ENCODE data around the gene H6PD.

H6PD gene

DNA sequence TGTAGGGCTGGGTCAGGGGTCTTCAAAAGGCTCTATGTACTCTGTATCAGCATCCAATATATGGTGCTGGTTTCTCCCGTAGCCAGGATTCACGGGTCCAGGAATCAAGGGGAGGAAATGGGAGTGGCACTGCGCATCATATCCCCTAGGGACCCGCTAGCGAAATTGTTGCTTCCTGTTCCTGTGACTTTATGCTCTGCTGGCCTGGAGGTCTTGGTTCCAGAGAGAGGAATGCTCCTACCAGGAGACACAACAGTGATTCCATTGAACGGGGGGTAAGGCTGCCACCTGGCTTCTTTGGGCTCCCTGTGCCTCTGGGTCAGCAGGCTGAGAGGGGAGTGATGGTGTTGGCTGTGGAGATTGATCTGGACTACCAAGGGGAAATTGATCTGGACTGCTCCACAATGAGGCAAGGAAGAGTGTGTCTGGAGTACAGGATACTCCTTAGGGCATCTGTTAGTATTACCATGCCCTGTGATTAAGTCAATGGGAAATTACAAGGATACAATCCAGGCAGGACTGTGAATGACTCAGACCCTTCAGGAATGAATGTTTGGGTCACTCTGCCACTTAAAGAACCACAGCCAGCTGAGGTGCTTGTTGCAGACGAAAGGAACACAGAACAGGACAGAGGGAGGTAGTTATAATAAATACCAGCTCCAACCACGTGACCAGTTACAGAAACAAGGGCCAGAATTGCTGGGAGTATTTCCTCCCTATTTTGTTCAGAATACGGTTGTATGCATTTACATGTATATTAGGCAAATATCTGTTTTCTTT is 68.4 kb downstream of the H6PD start:
- peak; percentile 78 for DNase-seq (ENCODE audit: extremely low read depth, low read depth)
- TF ChIP-seq, protein P1, sequence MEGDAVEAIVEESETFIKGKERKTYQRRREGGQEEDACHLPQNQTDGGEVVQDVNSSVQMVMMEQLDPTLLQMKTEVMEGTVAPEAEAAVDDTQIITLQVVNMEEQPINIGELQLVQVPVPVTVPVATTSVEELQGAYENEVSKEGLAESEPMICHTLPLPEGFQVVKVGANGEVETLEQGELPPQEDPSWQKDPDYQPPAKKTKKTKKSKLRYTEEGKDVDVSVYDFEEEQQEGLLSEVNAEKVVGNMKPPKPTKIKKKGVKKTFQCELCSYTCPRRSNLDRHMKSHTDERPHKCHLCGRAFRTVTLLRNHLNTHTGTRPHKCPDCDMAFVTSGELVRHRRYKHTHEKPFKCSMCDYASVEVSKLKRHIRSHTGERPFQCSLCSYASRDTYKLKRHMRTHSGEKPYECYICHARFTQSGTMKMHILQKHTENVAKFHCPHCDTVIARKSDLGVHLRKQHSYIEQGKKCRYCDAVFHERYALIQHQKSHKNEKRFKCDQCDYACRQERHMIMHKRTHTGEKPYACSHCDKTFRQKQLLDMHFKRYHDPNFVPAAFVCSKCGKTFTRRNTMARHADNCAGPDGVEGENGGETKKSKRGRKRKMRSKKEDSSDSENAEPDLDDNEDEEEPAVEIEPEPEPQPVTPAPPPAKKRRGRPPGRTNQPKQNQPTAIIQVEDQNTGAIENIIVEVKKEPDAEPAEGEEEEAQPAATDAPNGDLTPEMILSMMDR (IDR thresholded peaks at IDR 0.05; ENCODE audit: low read depth, low read length) = no peak

DNA sequence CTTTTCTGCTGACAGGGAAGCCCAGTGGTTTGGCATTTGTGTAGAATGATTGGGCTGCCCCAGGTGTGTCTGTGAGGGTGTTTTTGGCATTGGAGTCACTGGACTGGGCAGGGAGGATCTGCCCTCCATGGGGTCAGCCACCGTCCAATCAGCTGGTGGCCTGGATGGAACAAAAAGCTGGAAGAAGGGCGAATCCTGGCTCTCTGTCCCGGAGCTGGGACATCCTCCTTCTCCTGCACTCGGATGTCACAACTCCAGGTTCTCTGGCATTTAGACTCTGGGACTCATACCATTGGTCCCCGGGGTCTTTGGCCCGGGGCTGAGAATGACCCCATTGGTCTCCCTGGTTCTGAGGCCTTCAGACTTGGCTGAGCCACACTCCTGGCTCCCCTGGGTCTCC is 69.3 kb downstream of the H6PD start:
- no peak for DNase-seq (ENCODE audit: extremely low read depth, low read depth)
- TF ChIP-seq, protein P1 (IDR thresholded peaks at IDR 0.05; ENCODE audit: low read depth, low read length) = no peak

DNA sequence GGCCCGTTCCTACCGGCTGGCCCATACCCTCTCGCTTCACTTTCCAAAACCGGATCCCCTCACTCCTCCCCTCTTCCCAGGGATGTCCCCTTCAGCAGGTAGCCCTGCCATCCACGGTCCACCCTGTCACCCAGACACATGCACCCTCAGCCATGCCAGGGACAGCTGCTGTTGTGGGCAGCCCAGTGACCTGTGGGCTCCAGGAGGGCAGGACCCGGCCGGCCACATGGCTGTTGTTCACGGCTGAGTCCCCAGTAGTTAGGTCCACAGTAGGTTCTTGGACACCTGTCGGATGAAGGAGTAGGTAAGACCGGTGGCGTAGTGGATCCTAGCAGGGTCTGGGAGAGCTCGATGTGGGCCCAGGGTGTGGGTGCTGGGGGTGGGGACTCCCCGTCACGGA is 70.6 kb downstream of the H6PD start:
- TF ChIP-seq, protein P1 (IDR thresholded peaks at IDR 0.05; ENCODE audit: low read depth, low read length) = no peak

DNA sequence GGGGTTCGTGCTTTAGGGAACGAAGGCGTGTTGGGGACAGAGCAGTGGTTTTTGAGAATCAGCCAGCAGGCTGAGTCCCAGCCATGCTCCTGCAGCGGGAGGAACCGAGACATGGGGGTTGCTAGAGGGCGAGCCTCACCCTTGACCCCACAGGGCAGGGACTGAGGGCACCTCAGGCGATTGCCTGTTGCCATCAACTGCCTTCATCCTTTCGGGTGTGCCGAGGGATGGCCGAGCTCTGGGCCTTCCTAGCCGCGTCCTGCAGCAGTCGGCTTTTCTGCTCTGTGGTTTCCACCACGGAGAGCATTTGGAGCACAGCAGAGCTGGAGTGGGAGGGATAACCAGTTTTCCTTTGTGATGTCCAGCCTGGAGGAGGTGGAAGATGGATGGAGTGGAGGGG is 71.4 kb downstream of the H6PD start:
- TF ChIP-seq, protein P1 (IDR thresholded peaks at IDR 0.05; ENCODE audit: low read depth, low read length) = no peak
- DNase-seq (ENCODE audit: extremely low read depth, low read depth) = no peak

More for the DNA sequence above, 70.6 kb downstream of the H6PD start:
- DNase-seq (ENCODE audit: extremely low read depth, low read depth) = no peak

DNA sequence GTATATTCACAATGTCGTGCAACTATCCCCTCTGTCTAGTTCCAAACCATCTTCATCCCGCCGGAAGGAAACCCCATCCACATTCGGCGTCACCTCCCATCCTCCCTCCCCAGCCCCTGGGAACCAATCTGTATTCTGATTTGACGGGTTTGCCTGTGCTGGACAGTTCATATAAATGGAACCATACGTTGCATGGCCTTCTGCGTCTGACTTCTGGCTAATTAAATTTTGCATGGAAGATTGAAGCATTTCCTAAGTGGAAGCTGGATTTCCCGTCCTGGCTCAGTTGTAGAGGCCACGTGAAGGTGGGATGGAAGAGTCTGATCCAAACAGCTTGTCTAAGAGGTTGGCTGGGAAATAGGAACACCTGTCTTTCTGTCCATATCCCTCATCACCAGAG is 72.7 kb downstream of the H6PD start:
- DNase-seq (ENCODE audit: extremely low read depth, low read depth) = no peak
- TF ChIP-seq, protein P1 (IDR thresholded peaks at IDR 0.05; ENCODE audit: low read depth, low read length) = no peak

DNA sequence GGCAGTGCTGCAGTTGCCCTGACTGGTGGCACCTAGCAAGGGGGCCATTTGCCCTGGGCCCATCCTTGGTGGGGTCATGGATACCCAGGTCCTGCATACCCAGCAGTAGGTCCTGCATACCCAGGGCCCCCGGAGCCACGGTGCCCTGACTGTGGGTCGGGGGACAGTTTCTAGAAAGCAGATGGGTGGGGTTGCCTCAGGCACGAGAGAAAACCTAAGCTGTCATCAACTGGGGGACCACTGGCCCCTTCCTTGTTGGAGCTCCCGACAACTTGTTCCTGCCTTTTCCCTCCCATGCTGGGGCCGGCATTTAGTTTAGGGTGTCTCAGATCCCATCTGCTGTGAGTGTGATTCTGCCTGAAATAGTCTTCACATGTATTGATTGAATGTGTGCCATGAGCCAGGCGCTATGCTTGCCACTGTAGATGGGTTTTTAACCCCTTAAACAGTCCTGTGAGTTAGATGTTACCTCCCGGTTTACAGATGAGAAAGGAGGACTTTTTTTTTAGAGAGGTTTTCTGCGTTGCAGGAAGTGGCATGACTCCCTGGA is 73.7 kb downstream of the H6PD start:
- TF ChIP-seq, protein P1 (IDR thresholded peaks at IDR 0.05; ENCODE audit: low read depth, low read length) = no peak
- DNase-seq (ENCODE audit: extremely low read depth, low read depth) = no peak

DNA sequence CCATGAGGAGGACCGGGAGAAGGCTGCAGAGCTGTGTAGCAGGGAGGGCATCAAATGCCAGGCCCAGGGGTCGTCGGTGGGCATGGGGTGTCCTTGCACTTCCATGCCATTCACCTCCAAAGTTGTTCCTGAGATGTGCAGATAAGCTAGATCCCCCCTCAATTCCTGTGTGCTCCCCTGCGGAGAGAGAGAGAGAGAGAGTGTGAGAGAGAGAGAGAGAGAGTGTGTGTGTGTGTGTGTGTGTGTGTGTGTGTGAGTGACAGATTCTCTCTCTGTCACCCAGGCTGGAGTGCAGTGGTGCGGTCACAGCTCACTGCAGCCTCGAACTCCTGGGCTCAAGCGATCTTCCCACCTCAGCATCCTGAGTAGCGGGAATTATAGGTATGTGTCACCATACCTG is 74.5 kb downstream of the H6PD start:
- DNase-seq (ENCODE audit: extremely low read depth, low read depth) = no peak
- TF ChIP-seq, protein P1 (IDR thresholded peaks at IDR 0.05; ENCODE audit: low read depth, low read length) = no peak

Data from AG09319 (cell line).